Kidney epithelial cell (primary cell): Measurements from ENCODE around the gene IRGM. TPM values are rescaled to one million over a fixed set of nuclear protein-coding genes. Genes with fewer than 3 reads are reported as not detected.
"Not testable (repeated sequence)": the region's sequence is repeated elsewhere in the genome, so short reads cannot be mapped to it uniquely, and the experiment has no call there.

Source experiments
- DNase-seq: peaks from one replicate; pipeline ENCODE4 v3.0.0-alpha.2; 2010; ENCODE audit warnings: low read depth
- H3K27me3 ChIP-seq: 2 replicates; pipeline ENCODE4 v1.6.0; 2011; ENCODE audit warnings: low read length; ENCODE audit not compliant: control insufficient read depth, insufficient read depth
- H3K36me3 ChIP-seq: 2 replicates; pipeline ENCODE4 v1.5.1; 2011; ENCODE audit warnings: low read length; ENCODE audit not compliant: control insufficient read depth, insufficient read depth
- H3K4me3 ChIP-seq: 2 replicates; pipeline ENCODE4 v1.5.1; 2011; ENCODE audit warnings: low read depth, mild to moderate bottlenecking, control low read depth, low read length
- total RNA-seq: library from RNA; depleted of rRNA; stranded (reverse); fragments of >200 nt; gene quantifications from 2 replicates; pipeline ENCODE4 v1.2.3, GENCODE V29; 2015
- TF ChIP-seq, protein P1 (sequence below): IDR thresholded peaks from 2 replicates; pipeline ENCODE4 v1.5.1; 2011; ENCODE audit warnings: mild to moderate bottlenecking, moderate library complexity, low read length, control low read depth, inconsistent platforms; ENCODE audit not compliant: insufficient read depth, poor library complexity, severe bottlenecking

The IRGM gene
- total RNA-seq, 1 donor from 2014 or later = not detected

DNA sequence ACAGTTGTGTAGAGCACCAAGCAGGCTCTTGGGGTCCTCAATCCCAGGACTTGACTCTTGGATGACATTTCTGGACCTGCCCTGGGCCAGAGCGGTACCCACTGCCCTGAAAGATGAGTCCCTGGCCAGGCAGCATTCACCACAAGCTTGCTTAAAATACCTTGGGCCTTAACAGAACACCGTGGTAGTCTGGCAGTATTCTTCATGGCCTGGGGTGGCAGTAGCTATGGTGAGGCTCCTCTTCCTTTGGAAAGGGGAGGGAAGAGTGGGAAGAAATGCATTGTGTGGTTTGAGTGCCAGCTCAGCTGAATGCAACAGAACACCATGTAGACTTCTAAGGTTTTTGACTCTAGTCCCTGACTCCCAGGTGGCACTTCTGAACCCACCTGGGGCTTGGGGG lies 29.4 kb upstream of the IRGM start:
- no peak for DNase-seq
- H3K4me3 ChIP-seq = no peak overlapping the region
- H3K36me3 ChIP-seq = no peaks in the 10 kb centered on the region
- no peaks in the 10 kb centered on the region for H3K27me3 ChIP-seq
- TF ChIP-seq, protein P1, sequence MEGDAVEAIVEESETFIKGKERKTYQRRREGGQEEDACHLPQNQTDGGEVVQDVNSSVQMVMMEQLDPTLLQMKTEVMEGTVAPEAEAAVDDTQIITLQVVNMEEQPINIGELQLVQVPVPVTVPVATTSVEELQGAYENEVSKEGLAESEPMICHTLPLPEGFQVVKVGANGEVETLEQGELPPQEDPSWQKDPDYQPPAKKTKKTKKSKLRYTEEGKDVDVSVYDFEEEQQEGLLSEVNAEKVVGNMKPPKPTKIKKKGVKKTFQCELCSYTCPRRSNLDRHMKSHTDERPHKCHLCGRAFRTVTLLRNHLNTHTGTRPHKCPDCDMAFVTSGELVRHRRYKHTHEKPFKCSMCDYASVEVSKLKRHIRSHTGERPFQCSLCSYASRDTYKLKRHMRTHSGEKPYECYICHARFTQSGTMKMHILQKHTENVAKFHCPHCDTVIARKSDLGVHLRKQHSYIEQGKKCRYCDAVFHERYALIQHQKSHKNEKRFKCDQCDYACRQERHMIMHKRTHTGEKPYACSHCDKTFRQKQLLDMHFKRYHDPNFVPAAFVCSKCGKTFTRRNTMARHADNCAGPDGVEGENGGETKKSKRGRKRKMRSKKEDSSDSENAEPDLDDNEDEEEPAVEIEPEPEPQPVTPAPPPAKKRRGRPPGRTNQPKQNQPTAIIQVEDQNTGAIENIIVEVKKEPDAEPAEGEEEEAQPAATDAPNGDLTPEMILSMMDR = no peak

DNA sequence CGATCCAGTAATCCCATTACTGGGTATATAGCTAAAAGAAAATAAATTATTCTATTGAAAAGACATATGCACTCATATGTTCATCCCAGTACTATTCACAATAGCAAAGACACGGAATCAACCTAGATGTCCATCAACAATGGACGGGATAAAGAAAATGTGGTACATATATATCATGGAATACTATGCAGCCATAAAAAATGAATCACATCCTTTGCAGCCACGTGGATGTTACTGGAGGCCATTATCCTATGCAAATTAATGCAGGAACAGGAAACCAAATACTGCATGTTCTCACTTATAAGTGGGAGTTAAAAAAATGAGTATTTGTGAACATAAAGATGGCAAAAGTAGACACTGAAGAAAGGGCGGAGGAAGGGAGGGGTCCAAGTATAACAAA lies 16.6 kb upstream of the IRGM start:
- no peaks in the 10 kb centered on the region for H3K36me3 ChIP-seq
- no peak overlapping the region for H3K4me3 ChIP-seq
- H3K27me3 ChIP-seq = no peaks in the 10 kb centered on the region
- TF ChIP-seq, protein P1 = no peak
- no peak for DNase-seq

DNA sequence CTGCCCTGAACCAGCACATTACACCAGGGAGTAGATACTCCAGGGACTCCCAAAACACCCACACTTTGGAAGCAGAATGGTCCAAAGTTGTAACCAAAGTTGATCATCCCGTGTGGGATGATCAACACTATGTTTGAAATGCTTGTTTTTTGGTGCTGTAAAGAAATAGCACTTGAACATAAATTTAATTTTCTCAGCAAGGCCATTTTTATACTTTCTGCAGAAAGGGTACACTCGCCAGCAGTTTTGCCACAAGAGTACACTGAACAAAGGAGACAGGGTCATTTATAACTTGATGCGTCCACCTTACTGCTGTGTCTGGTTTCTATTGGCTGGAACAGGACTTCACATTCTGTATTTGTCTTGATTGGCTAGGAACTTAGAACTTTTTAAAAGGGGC lies 14.5 kb upstream of the IRGM start:
- not testable (repeated sequence) for H3K27me3 ChIP-seq, DNase-seq, H3K4me3 ChIP-seq, H3K36me3 ChIP-seq

DNA sequence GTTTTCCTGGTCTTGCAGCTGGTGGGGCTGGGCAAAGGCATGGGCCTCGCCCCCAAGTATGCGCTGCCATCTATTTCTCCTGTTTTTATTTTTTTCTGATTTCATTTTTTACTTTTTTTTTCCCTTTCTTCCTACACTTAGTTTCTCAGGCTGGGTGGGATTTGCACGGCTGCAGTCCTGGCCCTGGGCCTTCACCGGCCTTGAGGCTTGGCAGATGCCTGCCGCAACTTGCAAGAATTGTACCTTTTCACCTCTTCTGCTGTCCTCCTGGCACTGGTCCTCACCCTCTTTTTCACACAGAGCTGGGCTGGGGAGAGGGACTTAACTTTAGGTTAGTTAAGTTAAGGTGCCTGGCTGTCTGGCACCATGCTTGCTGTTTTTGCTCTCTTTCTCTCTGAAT lies 10.3 kb upstream of the IRGM start:
- DNase-seq = no peak
- TF ChIP-seq, protein P1 = no peak
- no peak overlapping the region for H3K4me3 ChIP-seq
- H3K36me3 ChIP-seq = no peaks in the 10 kb centered on the region
- H3K27me3 ChIP-seq = no peaks in the 10 kb centered on the region

DNA sequence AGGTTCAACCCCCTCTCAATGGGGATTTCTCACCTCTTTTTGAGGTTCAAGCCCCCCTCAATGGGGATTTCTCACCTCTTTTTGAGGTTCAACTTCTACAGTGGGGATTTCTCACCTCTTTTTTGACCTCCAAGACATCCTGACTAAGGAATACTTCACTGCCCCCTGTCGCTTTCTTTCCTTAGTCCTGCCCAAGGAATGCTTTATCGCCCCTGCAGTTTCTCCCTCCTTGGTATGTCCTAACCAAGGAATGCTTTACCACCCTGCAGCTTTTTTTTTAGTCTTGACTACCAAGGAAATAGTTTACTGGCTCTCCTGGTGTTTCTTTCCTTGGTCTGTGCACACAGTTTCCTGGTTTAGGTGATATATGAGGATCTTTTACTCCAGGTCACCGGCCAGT lies 9.6 kb upstream of the IRGM start:
- Histone ChIP-seq H3K27me3 (no peaks in the 10 kb centered on the region), H3K36me3 (no peaks in the 10 kb centered on the region), H3K4me3 (no peak overlapping the region)
- TF ChIP-seq, protein P1 = no peak
- DNase-seq = no peak

DNA sequence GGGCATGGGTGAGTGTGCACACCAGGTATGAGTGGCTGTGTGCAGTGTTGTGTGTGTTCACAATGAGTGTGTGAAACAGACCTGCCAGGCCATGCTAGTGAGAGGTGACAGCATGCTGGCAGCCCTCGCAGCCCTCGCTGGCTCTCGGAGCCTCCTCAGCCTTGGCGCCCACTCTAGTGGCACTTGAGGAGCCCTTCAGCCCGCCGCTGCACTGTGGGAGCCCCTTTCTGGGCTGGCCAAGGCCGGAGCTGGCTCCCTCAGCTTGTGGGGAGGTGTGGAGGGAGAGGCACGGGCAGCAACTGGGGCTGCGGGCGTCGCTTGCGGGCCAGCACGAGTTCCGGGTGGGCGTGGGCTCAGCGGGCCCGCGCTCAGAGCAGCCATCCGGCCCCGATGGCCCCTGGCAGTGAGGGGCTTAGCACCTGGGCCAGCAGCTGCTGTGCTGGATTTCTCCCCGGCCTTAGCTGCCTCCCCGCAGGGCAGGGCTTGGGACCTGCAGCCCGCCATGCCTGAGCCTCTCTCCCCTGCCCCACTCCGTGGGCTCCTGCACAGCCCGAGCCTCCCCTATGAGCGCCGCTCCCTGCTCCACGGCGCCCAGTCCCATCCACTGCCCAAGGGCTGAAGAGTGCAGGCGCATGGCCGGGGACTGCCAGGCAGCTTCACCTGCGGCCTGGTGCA lies 999 bp upstream of the IRGM start:
- not testable (repeated sequence) for DNase-seq, H3K4me3 ChIP-seq, H3K27me3 ChIP-seq, H3K36me3 ChIP-seq

DNA sequence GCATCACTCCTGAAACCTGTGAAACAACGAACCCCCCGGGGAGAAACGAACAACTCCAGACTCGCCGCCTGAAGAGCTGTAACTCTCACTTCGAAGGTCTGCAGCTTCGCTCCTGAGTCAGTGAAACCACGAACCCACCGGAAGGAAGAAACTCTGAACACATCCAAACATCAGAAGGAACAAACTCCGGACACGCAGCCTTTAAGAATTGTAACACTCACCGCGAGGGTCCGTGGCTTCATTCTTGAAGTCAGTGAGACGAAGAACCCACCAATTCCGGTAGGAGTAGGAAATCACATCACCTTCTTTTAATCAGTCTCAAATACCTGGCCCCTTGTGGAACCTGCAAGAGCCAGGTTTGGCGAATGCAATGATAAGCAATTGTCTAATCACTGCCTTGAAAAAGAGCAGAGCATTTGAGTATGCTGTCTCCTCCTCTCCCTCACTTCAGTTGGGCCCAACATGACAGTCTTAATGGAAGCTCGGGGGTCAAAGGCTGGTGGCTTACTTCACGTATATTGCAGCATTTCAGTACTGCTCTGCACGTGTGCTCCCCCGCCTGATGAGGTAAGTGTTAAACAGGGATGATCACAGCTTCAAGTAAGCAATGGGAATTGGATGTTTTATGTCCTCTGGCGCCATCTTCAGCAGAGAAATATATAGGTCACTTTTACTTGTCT lies 473 bp downstream of the IRGM start:
- TF ChIP-seq, protein P1 = peak; percentile 70
- Histone ChIP-seq H3K4me3 (no peak overlapping the region), H3K36me3 (no peaks in the 10 kb centered on the region), H3K27me3 (no peaks in the 10 kb centered on the region)
- peak; percentile 58 for DNase-seq
